Measurements from ENCODE around the gene TIGD3.

DNA sequence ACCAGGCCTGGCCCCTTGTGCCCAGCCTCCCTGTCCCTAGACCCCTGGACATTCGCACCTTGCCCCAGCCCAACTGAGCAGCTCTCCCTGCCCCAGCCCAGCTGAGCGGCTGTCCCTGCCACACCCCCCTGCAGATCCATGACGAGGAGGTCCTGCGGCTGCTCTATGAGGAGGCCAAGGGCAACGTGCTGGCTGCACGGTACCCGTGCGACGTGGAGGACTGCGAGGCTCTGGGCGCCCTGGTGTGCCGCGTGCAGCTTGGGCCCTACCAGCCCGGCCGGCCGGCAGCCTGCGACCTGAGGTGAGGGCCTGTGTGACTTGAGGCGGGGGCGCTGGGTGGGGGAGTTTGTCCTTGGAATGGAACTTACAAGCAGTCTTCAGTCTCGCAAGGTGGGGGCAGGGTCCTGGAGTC, 39.6 kb downstream of the TIGD3 start:
- TF ChIP-seq, protein P1, sequence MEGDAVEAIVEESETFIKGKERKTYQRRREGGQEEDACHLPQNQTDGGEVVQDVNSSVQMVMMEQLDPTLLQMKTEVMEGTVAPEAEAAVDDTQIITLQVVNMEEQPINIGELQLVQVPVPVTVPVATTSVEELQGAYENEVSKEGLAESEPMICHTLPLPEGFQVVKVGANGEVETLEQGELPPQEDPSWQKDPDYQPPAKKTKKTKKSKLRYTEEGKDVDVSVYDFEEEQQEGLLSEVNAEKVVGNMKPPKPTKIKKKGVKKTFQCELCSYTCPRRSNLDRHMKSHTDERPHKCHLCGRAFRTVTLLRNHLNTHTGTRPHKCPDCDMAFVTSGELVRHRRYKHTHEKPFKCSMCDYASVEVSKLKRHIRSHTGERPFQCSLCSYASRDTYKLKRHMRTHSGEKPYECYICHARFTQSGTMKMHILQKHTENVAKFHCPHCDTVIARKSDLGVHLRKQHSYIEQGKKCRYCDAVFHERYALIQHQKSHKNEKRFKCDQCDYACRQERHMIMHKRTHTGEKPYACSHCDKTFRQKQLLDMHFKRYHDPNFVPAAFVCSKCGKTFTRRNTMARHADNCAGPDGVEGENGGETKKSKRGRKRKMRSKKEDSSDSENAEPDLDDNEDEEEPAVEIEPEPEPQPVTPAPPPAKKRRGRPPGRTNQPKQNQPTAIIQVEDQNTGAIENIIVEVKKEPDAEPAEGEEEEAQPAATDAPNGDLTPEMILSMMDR (IDR thresholded peaks at IDR 0.05; ENCODE audit: insufficient read depth, low read depth, low read length) = no peak
- no peak for TF ChIP-seq EZH2 (IDR thresholded peaks at IDR 0.05; ENCODE audit: insufficient read depth, low read length)
